ENCODE measurements around the gene NLK.

NLK gene

GRCh38 chr17:28038802-28039201, 3.7 kb upstream of the NLK start:
- DNase-seq (ENCODE audit: low read depth) = peak; percentile 66
- no peak overlapping the region for H3K4me3 ChIP-seq (ENCODE audit: control insufficient read depth, low read depth, low read length)
- no peak for TF ChIP-seq CTCF (conservative IDR thresholded peaks at IDR 0.05; ENCODE audit: control insufficient read depth, insufficient read depth, low read depth, low read length)

GRCh38 chr17:28039251-28039650, 3.2 kb upstream of the NLK start:
- H3K4me3 ChIP-seq (ENCODE audit: control insufficient read depth, low read depth, low read length) = no peak overlapping the region
- no peak for TF ChIP-seq CTCF (conservative IDR thresholded peaks at IDR 0.05; ENCODE audit: control insufficient read depth, insufficient read depth, low read depth, low read length)
- DNase-seq (ENCODE audit: low read depth) = no peak

- no peak for TF ChIP-seq CTCF (conservative IDR thresholded peaks at IDR 0.05; ENCODE audit: control insufficient read depth, insufficient read depth, low read depth, low read length)
- peak overlapping the region; percentile 55 for H3K4me3 ChIP-seq (ENCODE audit: control insufficient read depth, low read depth, low read length)
- DNase-seq (ENCODE audit: low read depth) = no peak
Observed at GRCh38 chr17:28040406-28040805, 2.1 kb upstream of the NLK start.

GRCh38 chr17:28041068-28041843, 1.2 kb upstream of the NLK start:
- no peak for TF ChIP-seq CTCF (conservative IDR thresholded peaks at IDR 0.05; ENCODE audit: control insufficient read depth, insufficient read depth, low read depth, low read length)
- peak; percentile 100 for DNase-seq (ENCODE audit: low read depth)
- peak overlapping the region; percentile 81 for H3K4me3 ChIP-seq (ENCODE audit: control insufficient read depth, low read depth, low read length)

- peak; percentile 29 for DNase-seq (ENCODE audit: low read depth)
- peak overlapping the region; percentile 81 for H3K4me3 ChIP-seq (ENCODE audit: control insufficient read depth, low read depth, low read length)
- no peak for TF ChIP-seq CTCF (conservative IDR thresholded peaks at IDR 0.05; ENCODE audit: control insufficient read depth, insufficient read depth, low read depth, low read length)
Observed at GRCh38 chr17:28041844-28042656, 427 bp upstream of the NLK start.

- no peak for TF ChIP-seq CTCF (conservative IDR thresholded peaks at IDR 0.05; ENCODE audit: control insufficient read depth, insufficient read depth, low read depth, low read length)
- H3K4me3 ChIP-seq (ENCODE audit: control insufficient read depth, low read depth, low read length) = peak overlapping the region; percentile 81
- no peak for DNase-seq (ENCODE audit: low read depth)
Observed at GRCh38 chr17:28042721-28043291, 329 bp downstream of the NLK start.

Measured in fibroblast of mammary gland (primary cell).